HepG2 (cell line): Measurements from ENCODE around the gene RMND5A.

Source experiments
- CREB1 ChIP-seq, 2 experiments: fragments of 450-650 bp in 1 of 2; IDR thresholded peaks; 2 replicates each; pipeline ENCODE4 v1.6.1; 2016 to 2017; ENCODE audit warnings: control low read depth in 1 of 2, mild to moderate bottlenecking in 1 of 2, missing compliant biosample characterization in 1 of 2, missing genetic modification characterization in 1 of 2
- EED ChIP-seq: sonication (generic); formaldehyde crosslinking; IDR thresholded peaks from 2 replicates; pipeline ENCODE4 v1.5.0; 2020; ENCODE audit warnings: mild to moderate bottlenecking, missing genetic modification reagents
- ELF4 ChIP-seq: sonication (generic); formaldehyde crosslinking; IDR thresholded peaks from 2 replicates; pipeline ENCODE4 v1.5.0; 2020; ENCODE audit warnings: missing genetic modification reagents, mild to moderate bottlenecking, moderate library complexity, borderline replicate concordance
- SMARCC2 ChIP-seq: fragments of 450-650 bp; IDR thresholded peaks from 2 replicates; pipeline ENCODE4 v1.6.1; 2017; ENCODE audit warnings: antibody characterized with exemption, mild to moderate bottlenecking
- SUZ12 ChIP-seq: fragments of 150-350 bp; IDR thresholded peaks from 2 replicates; pipeline ENCODE4 v1.6.1; 2014; ENCODE audit warnings: low read depth, low read length
- TARDBP ChIP-seq: sonication (generic); formaldehyde crosslinking; IDR thresholded peaks from 2 replicates; pipeline ENCODE4 v1.8.0; 2022; ENCODE audit warnings: mild to moderate bottlenecking, missing genetic modification reagents
- TBL1XR1 ChIP-seq: fragments of 150-350 bp; IDR thresholded peaks from 2 replicates; pipeline ENCODE4 v1.6.1; 2014; ENCODE audit warnings: borderline replicate concordance, low read length; ENCODE audit not compliant: partially characterized antibody
- ZSCAN29 ChIP-seq: sonication (generic); formaldehyde crosslinking; conservative IDR thresholded peaks from 2 replicates; pipeline ENCODE4 v1.4.0; 2020; ENCODE audit warnings: mild to moderate bottlenecking, missing genetic modification reagents
- ZSCAN30 ChIP-seq: sonication (generic); formaldehyde crosslinking; IDR thresholded peaks from 2 replicates; pipeline ENCODE4 v1.5.0; 2020; ENCODE audit warnings: mild to moderate bottlenecking, missing genetic modification reagents

DNA sequence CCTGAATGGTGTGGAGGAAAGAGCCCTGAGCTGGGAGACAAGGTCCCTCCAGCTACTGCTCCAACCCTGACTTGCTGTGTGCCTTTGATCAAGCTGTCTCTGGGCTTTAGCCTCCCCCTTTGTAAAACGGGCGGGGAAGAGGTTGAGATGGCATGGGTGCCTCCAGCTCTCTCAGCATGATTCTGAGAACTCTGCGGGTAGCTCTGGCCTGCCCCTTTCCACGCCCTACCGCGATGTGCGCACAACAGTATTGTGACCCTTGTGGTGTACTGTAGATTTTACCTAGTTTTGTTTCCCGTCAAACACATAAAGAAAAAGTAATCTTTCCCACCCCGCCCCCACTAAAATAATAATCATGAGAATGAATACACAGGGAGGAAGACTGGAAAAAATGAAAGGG lies 65.4 kb downstream of the RMND5A start:
- TF ChIP-seq TARDBP (CRISPR knock-in tag) (no peak), SUZ12 (no peak), ELF4 (CRISPR knock-in tag) (no peak), EED (CRISPR knock-in tag) (no peak), CREB1 (IDR thresholded peaks at IDR 0.05) (no peak), CREB1 (CRISPR knock-in tag; IDR thresholded peaks at IDR 0.05) (no peak), ZSCAN29 (CRISPR knock-in tag) (no peak), ZSCAN30 (no peak), SMARCC2 (no peak), TBL1XR1 (no peak)
